ENCODE results near the gene SRGAP2B. TPM values are rescaled to one million over a fixed set of nuclear protein-coding genes. Genes with fewer than 3 reads are reported as not detected.
"Not testable (repeated sequence)": the region's sequence is repeated elsewhere in the genome, so short reads cannot be mapped to it uniquely, and the experiment has no call there.

SRGAP2B gene
- polyA plus RNA-seq, 1 donor (not counting 4 experiments of a cell fraction or from before 2014, with no cell fraction given), result 11.0 TPM

GRCh38 chr1:145093517-145094149, 1.5 kb downstream of the SRGAP2B start:
- Histone ChIP-seq H3K4me2 (ENCODE audit: control insufficient read depth, extremely low read depth, insufficient read depth, low read depth, low read length) (peak overlapping the region; percentile 10), H3K4me3 (ENCODE audit: control insufficient read depth in 2 of 3, extremely low read depth in 1 of 3, insufficient read depth in 2 of 3, low read depth in 1 of 3, low read length in 3 of 3) (peak overlapping the region in 1 of 3 experiments; percentile 26)
- dilution Hi-C loops (cut with MboI; ENCODE audit: extremely low pct_ligation_motif_present, low sequenced_read_pairs); H3K9me1 ChIP-seq (ENCODE audit: control insufficient read depth, extremely low read depth, insufficient read depth, low read length); FAIRE-seq; H3K9me3 ChIP-seq (ENCODE audit: control insufficient read depth, low read depth, low read length); H3K79me2 ChIP-seq (ENCODE audit: control insufficient read depth, insufficient read depth, low read length); H4K20me1 ChIP-seq (ENCODE audit: control insufficient read depth, extremely low read depth, insufficient read depth, low read length); H3K27ac ChIP-seq (ENCODE audit: control insufficient read depth, insufficient read depth, low read length); H3K36me3 ChIP-seq (ENCODE audit: control insufficient read depth in 2 of 2, extremely low read depth in 1 of 2, insufficient read depth in 2 of 2, low read length in 2 of 2); H3K9ac ChIP-seq (ENCODE audit: control insufficient read depth, extremely low read depth, insufficient read depth, low read length); H3K27me3 ChIP-seq (ENCODE audit: control insufficient read depth, extremely low read depth, insufficient read depth, low read length); H3K4me1 ChIP-seq (ENCODE audit: control insufficient read depth, extremely low read depth, insufficient read depth, low read length); H2AFZ ChIP-seq (ENCODE audit: control insufficient read depth, low read length); DNase-seq (ENCODE audit: low read depth, low spot score): not testable (repeated sequence)

- FAIRE-seq; H3K36me3 ChIP-seq (ENCODE audit: control insufficient read depth in 2 of 2, extremely low read depth in 1 of 2, insufficient read depth in 2 of 2, low read length in 2 of 2); DNase-seq (ENCODE audit: low read depth, low spot score); H3K79me2 ChIP-seq (ENCODE audit: control insufficient read depth, insufficient read depth, low read length); H3K27ac ChIP-seq (ENCODE audit: control insufficient read depth, insufficient read depth, low read length); H3K4me1 ChIP-seq (ENCODE audit: control insufficient read depth, extremely low read depth, insufficient read depth, low read length); H3K9ac ChIP-seq (ENCODE audit: control insufficient read depth, extremely low read depth, insufficient read depth, low read length); H3K4me3 ChIP-seq (ENCODE audit: control insufficient read depth in 2 of 3, extremely low read depth in 1 of 3, insufficient read depth in 2 of 3, low read depth in 1 of 3, low read length in 3 of 3); H2AFZ ChIP-seq (ENCODE audit: control insufficient read depth, low read length); dilution Hi-C loops (cut with MboI; ENCODE audit: extremely low pct_ligation_motif_present, low sequenced_read_pairs); H3K9me3 ChIP-seq (ENCODE audit: control insufficient read depth, low read depth, low read length); H3K9me1 ChIP-seq (ENCODE audit: control insufficient read depth, extremely low read depth, insufficient read depth, low read length); H4K20me1 ChIP-seq (ENCODE audit: control insufficient read depth, extremely low read depth, insufficient read depth, low read length); H3K27me3 ChIP-seq (ENCODE audit: control insufficient read depth, extremely low read depth, insufficient read depth, low read length); H3K4me2 ChIP-seq (ENCODE audit: control insufficient read depth, extremely low read depth, insufficient read depth, low read depth, low read length): not testable (repeated sequence)
These were observed 12.5 kb downstream of the SRGAP2B start for GRCh38 chr1:145082483-145083255.

- H3K4me2 ChIP-seq (ENCODE audit: control insufficient read depth, extremely low read depth, insufficient read depth, low read depth, low read length); H3K4me3 ChIP-seq (ENCODE audit: control insufficient read depth in 2 of 3, extremely low read depth in 1 of 3, insufficient read depth in 2 of 3, low read depth in 1 of 3, low read length in 3 of 3); H4K20me1 ChIP-seq (ENCODE audit: control insufficient read depth, extremely low read depth, insufficient read depth, low read length); DNase-seq (ENCODE audit: low read depth, low spot score); H3K79me2 ChIP-seq (ENCODE audit: control insufficient read depth, insufficient read depth, low read length); dilution Hi-C loops (cut with MboI; ENCODE audit: extremely low pct_ligation_motif_present, low sequenced_read_pairs); H2AFZ ChIP-seq (ENCODE audit: control insufficient read depth, low read length); H3K4me1 ChIP-seq (ENCODE audit: control insufficient read depth, extremely low read depth, insufficient read depth, low read length); FAIRE-seq; H3K27me3 ChIP-seq (ENCODE audit: control insufficient read depth, extremely low read depth, insufficient read depth, low read length); H3K36me3 ChIP-seq (ENCODE audit: control insufficient read depth in 2 of 2, extremely low read depth in 1 of 2, insufficient read depth in 2 of 2, low read length in 2 of 2); H3K9me3 ChIP-seq (ENCODE audit: control insufficient read depth, low read depth, low read length); H3K9me1 ChIP-seq (ENCODE audit: control insufficient read depth, extremely low read depth, insufficient read depth, low read length); H3K9ac ChIP-seq (ENCODE audit: control insufficient read depth, extremely low read depth, insufficient read depth, low read length); H3K27ac ChIP-seq (ENCODE audit: control insufficient read depth, insufficient read depth, low read length): not testable (repeated sequence)
These were observed 14.9 kb downstream of the SRGAP2B start for GRCh38 chr1:145080193-145080592.

- H3K9me1 ChIP-seq (ENCODE audit: control insufficient read depth, extremely low read depth, insufficient read depth, low read length); H3K9me3 ChIP-seq (ENCODE audit: control insufficient read depth, low read depth, low read length); H3K4me1 ChIP-seq (ENCODE audit: control insufficient read depth, extremely low read depth, insufficient read depth, low read length); H3K9ac ChIP-seq (ENCODE audit: control insufficient read depth, extremely low read depth, insufficient read depth, low read length); H2AFZ ChIP-seq (ENCODE audit: control insufficient read depth, low read length); H4K20me1 ChIP-seq (ENCODE audit: control insufficient read depth, extremely low read depth, insufficient read depth, low read length); H3K36me3 ChIP-seq (ENCODE audit: control insufficient read depth in 2 of 2, extremely low read depth in 1 of 2, insufficient read depth in 2 of 2, low read length in 2 of 2); DNase-seq (ENCODE audit: low read depth, low spot score); H3K27me3 ChIP-seq (ENCODE audit: control insufficient read depth, extremely low read depth, insufficient read depth, low read length); H3K79me2 ChIP-seq (ENCODE audit: control insufficient read depth, insufficient read depth, low read length); H3K4me2 ChIP-seq (ENCODE audit: control insufficient read depth, extremely low read depth, insufficient read depth, low read depth, low read length); dilution Hi-C loops (cut with MboI; ENCODE audit: extremely low pct_ligation_motif_present, low sequenced_read_pairs); H3K27ac ChIP-seq (ENCODE audit: control insufficient read depth, insufficient read depth, low read length); H3K4me3 ChIP-seq (ENCODE audit: control insufficient read depth in 2 of 3, extremely low read depth in 1 of 3, insufficient read depth in 2 of 3, low read depth in 1 of 3, low read length in 3 of 3); FAIRE-seq: not testable (repeated sequence)
These were observed 15.4 kb downstream of the SRGAP2B start for GRCh38 chr1:145079737-145080136.

GRCh38 chr1:145078787-145079370, 16.2 kb downstream of the SRGAP2B start:
- H3K4me3 ChIP-seq (ENCODE audit: control insufficient read depth in 2 of 3, extremely low read depth in 1 of 3, insufficient read depth in 2 of 3, low read depth in 1 of 3, low read length in 3 of 3); H3K9me1 ChIP-seq (ENCODE audit: control insufficient read depth, extremely low read depth, insufficient read depth, low read length); H3K9me3 ChIP-seq (ENCODE audit: control insufficient read depth, low read depth, low read length); FAIRE-seq; H2AFZ ChIP-seq (ENCODE audit: control insufficient read depth, low read length); dilution Hi-C loops (cut with MboI; ENCODE audit: extremely low pct_ligation_motif_present, low sequenced_read_pairs); H3K79me2 ChIP-seq (ENCODE audit: control insufficient read depth, insufficient read depth, low read length); H4K20me1 ChIP-seq (ENCODE audit: control insufficient read depth, extremely low read depth, insufficient read depth, low read length); DNase-seq (ENCODE audit: low read depth, low spot score); H3K27me3 ChIP-seq (ENCODE audit: control insufficient read depth, extremely low read depth, insufficient read depth, low read length); H3K36me3 ChIP-seq (ENCODE audit: control insufficient read depth in 2 of 2, extremely low read depth in 1 of 2, insufficient read depth in 2 of 2, low read length in 2 of 2); H3K9ac ChIP-seq (ENCODE audit: control insufficient read depth, extremely low read depth, insufficient read depth, low read length); H3K4me1 ChIP-seq (ENCODE audit: control insufficient read depth, extremely low read depth, insufficient read depth, low read length); H3K4me2 ChIP-seq (ENCODE audit: control insufficient read depth, extremely low read depth, insufficient read depth, low read depth, low read length); H3K27ac ChIP-seq (ENCODE audit: control insufficient read depth, insufficient read depth, low read length): not testable (repeated sequence)
